Vagina (tissue), 2 donors: Measurements from ENCODE around the gene UTY. TPM values are rescaled to one million over a fixed set of nuclear protein-coding genes. Genes with fewer than 3 reads are reported as not detected.
"Not testable (repeated sequence)": the region's sequence is repeated elsewhere in the genome, so short reads cannot be mapped to it uniquely, and the experiment has no call there.

ENCODE experiments used
- DNase-seq, 2 donors: peaks; one replicate each; pipeline ENCODE4 v3.0.0-alpha.2; 2017; ENCODE audit errors: extremely low spot score in 2 of 2
- H3K27ac ChIP-seq: fragments of 200-600 bp; sonication (generic); one replicate; pipeline ENCODE4 v1.5.1; 2019
- H3K27me3 ChIP-seq: fragments of 200-600 bp; sonication (generic); one replicate; pipeline ENCODE4 v1.5.1; 2019
- H3K36me3 ChIP-seq, 2 donors: fragments of 200-600 bp; sonication (generic); one replicate each; pipeline ENCODE4 v1.5.1; 2017 to 2019
- H3K4me1 ChIP-seq: fragments of 200-600 bp; sonication (generic); one replicate; pipeline ENCODE4 v1.5.1; 2019
- H3K4me3 ChIP-seq, 2 donors: fragments of 200-600 bp; sonication (generic); 1 replicate in 1 of 2; 2 replicates in 1 of 2; pipeline ENCODE4 v1.5.1; 2016 to 2019
- H3K9me3 ChIP-seq: fragments of 200-600 bp; sonication (generic); one replicate; pipeline ENCODE4 v1.5.1; 2019
- CTCF ChIP-seq, 3 experiments: fragments of 450-650 bp in 2 of 3; fragments of 200-600 bp in 1 of 3; sonication (generic) in 1 of 3; IDR thresholded peaks; one replicate each; pipeline ENCODE4 v1.5.1; 2017 to 2019; ENCODE audit warnings: antibody characterized with exemption in 3 of 3, mild to moderate bottlenecking in 2 of 3, moderate library complexity in 2 of 3
- POLR2A ChIP-seq, 2 donors: fragments of 450-650 bp; IDR thresholded peaks; one replicate each; pipeline ENCODE4 v1.6.1; 2017; ENCODE audit warnings: antibody characterized with exemption in 2 of 2, mild to moderate bottlenecking in 2 of 2, moderate library complexity in 2 of 2
- POLR2AphosphoS5 ChIP-seq, 2 donors: sonication (generic); formaldehyde crosslinking; IDR thresholded peaks; one replicate each; pipeline ENCODE4 v1.9.0; 2017; ENCODE audit warnings: antibody characterized with exemption in 2 of 2, mild to moderate bottlenecking in 2 of 2, low read depth in 1 of 2; ENCODE audit not compliant: insufficient read depth in 1 of 2
- intact Hi-C: fragments of 100-400 bp; cut with DNase I; formaldehyde crosslinking; loops from one replicate; pipeline ENCODE4 v1.15.1; 2023
- total RNA-seq: library from RNA; depleted of rRNA; stranded (reverse); fragments of >200 nt; gene quantifications from one replicate; pipeline ENCODE4 v1.2.3, GENCODE V29; 2016

Gene UTY
- total RNA-seq, 1 donor from 2014 or later = not detected

DNA sequence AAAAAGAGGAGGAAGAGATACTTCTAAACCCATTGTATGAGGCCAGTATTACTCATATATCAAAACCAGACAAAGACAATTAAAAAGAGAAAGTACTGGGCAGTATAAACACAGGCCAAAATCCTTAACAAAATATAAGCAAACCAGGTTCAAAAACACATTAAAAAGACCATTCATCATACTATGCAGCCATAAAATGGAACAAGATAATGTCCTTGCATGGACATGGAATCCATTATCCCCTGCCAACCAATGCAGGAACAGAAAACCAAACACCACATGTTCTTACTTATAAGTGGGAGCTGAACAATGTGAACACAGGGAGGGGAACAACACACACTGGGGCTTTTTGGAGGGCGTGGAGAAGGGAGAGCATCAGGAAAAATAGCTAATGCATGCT lies 188.6 kb downstream of the UTY start:
- Histone ChIP-seq H3K9me3 (no peaks in the 10 kb centered on the region), H3K4me1 (no peaks in the 10 kb centered on the region), H3K4me3 (no peak overlapping the region), H3K27me3 (no peaks in the 10 kb centered on the region), H3K36me3 (no peaks in the 10 kb centered on the region), H3K27ac (no peak overlapping the region)
- TF ChIP-seq POLR2AphosphoS5 (IDR thresholded peaks at IDR 0.05; ENCODE audit: insufficient read depth in 1 of 2, low read depth in 1 of 2) (no peak), POLR2A (IDR thresholded peaks at IDR 0.05) (no peak), CTCF (IDR thresholded peaks at IDR 0.05) (no peak)
- intact Hi-C loops = no loop called here
- no peak for DNase-seq

DNA sequence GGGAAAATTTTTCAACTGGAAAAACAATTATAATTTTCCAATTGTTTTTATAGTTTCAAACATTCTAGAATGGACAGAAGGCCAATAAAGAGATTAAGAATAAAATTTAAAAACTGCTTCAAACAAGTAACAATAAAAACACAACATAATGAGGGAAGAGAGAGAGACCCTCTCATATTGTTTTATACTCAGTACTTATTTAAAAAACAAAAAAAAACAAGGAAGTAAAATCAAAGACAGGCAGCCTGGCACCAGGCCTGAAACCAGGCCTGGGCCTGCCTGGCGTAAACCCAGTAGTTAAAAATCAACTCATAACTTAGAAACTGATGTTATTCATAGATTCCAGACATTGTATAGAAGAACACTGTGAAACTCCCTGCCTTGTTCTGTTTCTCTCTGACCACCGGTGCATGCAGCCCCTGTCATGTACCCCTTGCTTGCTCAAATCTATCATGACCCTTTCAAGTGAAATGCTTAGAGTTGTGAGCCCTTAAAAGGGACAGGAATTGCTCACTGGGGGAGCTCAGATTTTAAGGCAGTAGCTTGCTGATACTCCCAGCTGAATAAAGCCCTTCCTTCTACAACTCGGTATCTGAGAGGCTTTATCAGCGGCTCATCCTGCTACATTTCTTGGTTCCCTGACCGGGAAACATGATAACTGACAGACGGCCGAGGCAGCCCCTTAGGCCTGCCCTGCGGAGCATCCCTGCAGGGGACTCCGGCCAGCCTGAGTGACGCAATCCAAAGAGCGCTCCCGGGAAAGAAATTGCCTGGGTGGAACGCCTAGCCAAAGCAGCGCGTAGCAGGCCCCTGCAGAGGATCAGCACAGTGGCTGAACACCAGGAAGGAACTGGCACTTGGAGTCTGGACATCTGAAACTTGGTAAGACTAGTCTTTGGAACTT lies 197.4 kb downstream of the UTY start:
- H3K27ac ChIP-seq = not testable (repeated sequence)

GRCh38 chrY:13279561-13279960 lies 200.3 kb downstream of the UTY start:
- no peak overlapping the region for H3K4me3 ChIP-seq
- H3K36me3 ChIP-seq = no peaks in the 10 kb centered on the region
- DNase-seq = no peak
- intact Hi-C loops = no loop called here
- TF ChIP-seq CTCF (IDR thresholded peaks at IDR 0.05) (no peak), POLR2A (IDR thresholded peaks at IDR 0.05) (no peak), POLR2AphosphoS5 (IDR thresholded peaks at IDR 0.05; ENCODE audit: insufficient read depth in 1 of 2, low read depth in 1 of 2) (no peak)
- H3K4me1 ChIP-seq = no peaks in the 10 kb centered on the region
- no peaks in the 10 kb centered on the region for H3K27me3 ChIP-seq
- H3K27ac ChIP-seq = no peak overlapping the region
- H3K9me3 ChIP-seq = no peaks in the 10 kb centered on the region

More for the DNA sequence above, 197.4 kb downstream of the UTY start:
- DNase-seq, H3K27me3 ChIP-seq, H3K4me3 ChIP-seq, intact Hi-C loops, H3K4me1 ChIP-seq, H3K9me3 ChIP-seq, H3K36me3 ChIP-seq: not testable (repeated sequence)

- TF ChIP-seq POLR2AphosphoS5 (IDR thresholded peaks at IDR 0.05; ENCODE audit: insufficient read depth in 1 of 2, low read depth in 1 of 2) (no peak), CTCF (IDR thresholded peaks at IDR 0.05) (no peak), POLR2A (IDR thresholded peaks at IDR 0.05) (no peak)
- Histone ChIP-seq H3K27ac (no peak overlapping the region), H3K4me1 (no peaks in the 10 kb centered on the region), H3K36me3 (no peaks in the 10 kb centered on the region), H3K9me3 (no peaks in the 10 kb centered on the region), H3K27me3 (no peaks in the 10 kb centered on the region), H3K4me3 (no peak overlapping the region)
- no peak for DNase-seq
- intact Hi-C loops = no loop called here
These were observed 208.1 kb downstream of the UTY start for GRCh38 chrY:13271706-13272105.

GRCh38 chrY:13253941-13254440 lies 225.8 kb downstream of the UTY start:
- intact Hi-C loops, H3K27ac ChIP-seq, H3K36me3 ChIP-seq, H3K4me3 ChIP-seq, H3K27me3 ChIP-seq, H3K9me3 ChIP-seq, DNase-seq, H3K4me1 ChIP-seq: not testable (repeated sequence)

DNA sequence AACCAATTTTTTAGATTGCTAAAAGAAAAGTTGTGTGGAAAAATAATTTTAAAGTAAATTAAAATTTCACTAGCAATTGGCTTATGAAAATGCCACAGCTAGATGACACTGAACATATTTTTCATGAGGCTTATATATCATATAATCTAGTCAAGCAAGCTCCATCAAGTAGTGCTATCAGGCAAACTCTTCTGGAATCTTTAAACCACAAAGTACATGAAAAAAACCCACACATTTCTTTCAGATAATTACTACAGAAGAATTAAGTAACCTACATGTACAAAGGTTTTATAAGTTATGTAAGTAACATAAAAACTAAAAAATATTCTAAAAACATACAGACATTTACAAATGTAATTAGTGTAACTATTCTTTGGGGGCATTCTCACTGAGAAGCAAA lies 229.4 kb downstream of the UTY start:
- no peak for TF ChIP-seq POLR2A (IDR thresholded peaks at IDR 0.05)
- no peak for TF ChIP-seq CTCF (IDR thresholded peaks at IDR 0.05)
- no peak for DNase-seq
- Histone ChIP-seq H3K36me3 (no peaks in the 10 kb centered on the region), H3K4me3 (no peak overlapping the region), H3K4me1 (no peaks in the 10 kb centered on the region), H3K27ac (no peak overlapping the region), H3K27me3 (no peaks in the 10 kb centered on the region), H3K9me3 (no peaks in the 10 kb centered on the region)
- intact Hi-C loops = no loop called here
